Ovary (tissue), 3 donors: ENCODE results near the gene GRAMD2A.

Experiments used
- CTCF ChIP-seq, 3 donors: fragments of 450-650 bp in 2 of 3; fragments of 200-600 bp in 1 of 3; IDR thresholded peaks; one replicate each; pipeline versions ENCODE4 v1.5.1 to v1.8.0; 2016 to 2022; ENCODE audit warnings: antibody characterized with exemption in 3 of 3, mild to moderate bottlenecking in 1 of 3
- EP300 ChIP-seq: sonication (generic); formaldehyde crosslinking; IDR thresholded peaks from one replicate; pipeline ENCODE4 v1.6.1; 2017; ENCODE audit warnings: antibody characterized with exemption
- POLR2A ChIP-seq: fragments of 450-650 bp; IDR thresholded peaks from one replicate; pipeline ENCODE4 v1.6.1; 2017; ENCODE audit warnings: antibody characterized with exemption, mild to moderate bottlenecking, moderate library complexity
- donor health status: DM: no; HTN: no; CAD: no.

- TF ChIP-seq CTCF (IDR thresholded peaks at IDR 0.05) (no peak), POLR2A (no peak), EP300 (no peak)
Observed at GRCh38 chr15:72160696-72161245, 36.8 kb downstream of the GRAMD2A start.
